ENCODE results near the gene SBF2.

Gene SBF2

GRCh38 chr11:10160350-10160749, 133.7 kb downstream of the SBF2 start:
- no peak for TF ChIP-seq CTCF (conservative IDR thresholded peaks at IDR 0.05; ENCODE audit: low read length)
- no peak for DNase-seq (ENCODE audit: low read depth)
- no peak overlapping the region for H3K4me3 ChIP-seq (ENCODE audit: low read length)

- no peak for DNase-seq (ENCODE audit: low read depth)
- H3K4me3 ChIP-seq (ENCODE audit: low read length): no peak overlapping the region
- no peak for TF ChIP-seq CTCF (conservative IDR thresholded peaks at IDR 0.05; ENCODE audit: low read length)
Measured at GRCh38 chr11:10158461-10158860, 135.6 kb downstream of the SBF2 start.

- DNase-seq (ENCODE audit: low read depth): no peak
- no peak overlapping the region for H3K4me3 ChIP-seq (ENCODE audit: low read length)
- TF ChIP-seq CTCF (conservative IDR thresholded peaks at IDR 0.05; ENCODE audit: low read length): no peak
Measured at GRCh38 chr11:10155793-10156490, 138.1 kb downstream of the SBF2 start.

- no peak for DNase-seq (ENCODE audit: low read depth)
- no peak overlapping the region for H3K4me3 ChIP-seq (ENCODE audit: low read length)
- no peak for TF ChIP-seq CTCF (conservative IDR thresholded peaks at IDR 0.05; ENCODE audit: low read length)
Measured at GRCh38 chr11:10150800-10151199, 143.2 kb downstream of the SBF2 start.

- no peak for DNase-seq (ENCODE audit: low read depth)
- TF ChIP-seq CTCF (conservative IDR thresholded peaks at IDR 0.05; ENCODE audit: low read length): no peak
- H3K4me3 ChIP-seq (ENCODE audit: low read length): no peak overlapping the region
Measured at GRCh38 chr11:10149553-10149952, 144.5 kb downstream of the SBF2 start.

GRCh38 chr11:10147195-10147594, 146.8 kb downstream of the SBF2 start:
- no peak overlapping the region for H3K4me3 ChIP-seq (ENCODE audit: low read length)
- TF ChIP-seq CTCF (conservative IDR thresholded peaks at IDR 0.05; ENCODE audit: low read length): no peak
- DNase-seq (ENCODE audit: low read depth): no peak

GRCh38 chr11:10144954-10145353, 149.1 kb downstream of the SBF2 start:
- H3K4me3 ChIP-seq (ENCODE audit: low read length): no peak overlapping the region
- no peak for TF ChIP-seq CTCF (conservative IDR thresholded peaks at IDR 0.05; ENCODE audit: low read length)
- no peak for DNase-seq (ENCODE audit: low read depth)

Data from AG10803 (cell line).